GM21526 (cell line): Measurements from ENCODE around the gene DPPA5.
"Not testable (repeated sequence)": the region's sequence is repeated elsewhere in the genome, so short reads cannot be mapped to it uniquely, and the experiment has no call there.

Experiments used
- ATAC-seq: cut with Tn5 transposase; IDR thresholded peaks from one replicate; pipeline ENCODE4 v1.9.1; 2021; ENCODE audit warnings: moderate library complexity; ENCODE audit not compliant: unreplicated experiment, low FRiP score

Gene DPPA5

GRCh38 chr6:73364549-73364948, 10.5 kb upstream of the DPPA5 start:
- no peak for ATAC-seq

- ATAC-seq, result no peak
Measured at GRCh38 chr6:73364121-73364520, 10.0 kb upstream of the DPPA5 start.

- no peak for ATAC-seq
Measured at GRCh38 chr6:73363537-73363875, 9.4 kb upstream of the DPPA5 start.

- ATAC-seq, result no peak
Measured at GRCh38 chr6:73362869-73363536, 8.9 kb upstream of the DPPA5 start.

- no peak for ATAC-seq
Measured at GRCh38 chr6:73362358-73362757, 8.3 kb upstream of the DPPA5 start, which contains the start of gene KHDC3L. KHDC3L (plus strand) TSS chr6:73362658; CDS start chr6:73362730, 72 bp downstream.

- ATAC-seq, result no peak
Measured at GRCh38 chr6:73349311-73349710, 4.8 kb downstream of the DPPA5 start.

- ATAC-seq, result no peak
Measured at GRCh38 chr6:73348550-73349204, 5.4 kb downstream of the DPPA5 start.

- no peak for ATAC-seq
Measured at GRCh38 chr6:73343164-73343563, 10.9 kb downstream of the DPPA5 start.

GRCh38 chr6:73342174-73342573, 11.9 kb downstream of the DPPA5 start:
- no peak for ATAC-seq

- ATAC-seq, result no peak
Measured at GRCh38 chr6:73341335-73341734, 12.7 kb downstream of the DPPA5 start.

- no peak for ATAC-seq
Measured at GRCh38 chr6:73340048-73340447, 14.0 kb downstream of the DPPA5 start.

GRCh38 chr6:73339340-73339739, 14.7 kb downstream of the DPPA5 start:
- no peak for ATAC-seq

- no peak for ATAC-seq
Measured at GRCh38 chr6:73329201-73329600, 24.9 kb downstream of the DPPA5 start.

- ATAC-seq, result no peak
Measured at GRCh38 chr6:73328790-73329189, 25.3 kb downstream of the DPPA5 start.

- no peak for ATAC-seq
Measured at GRCh38 chr6:73325656-73326055, 28.4 kb downstream of the DPPA5 start.

- ATAC-seq, result no peak
Measured at GRCh38 chr6:73323323-73323722, 30.8 kb downstream of the DPPA5 start.

- no peak for ATAC-seq
Measured at GRCh38 chr6:73314577-73315492, 39.2 kb downstream of the DPPA5 start.

- ATAC-seq, result not testable (repeated sequence)
Measured at GRCh38 chr6:73310503-73310845, 43.6 kb downstream of the DPPA5 start.

GRCh38 chr6:73309785-73310502, 44.1 kb downstream of the DPPA5 start:
- ATAC-seq, result peak; percentile 97

GRCh38 chr6:73309535-73309784, 44.6 kb downstream of the DPPA5 start:
- peak; percentile 43 for ATAC-seq
